ENCODE measurements around the gene FBXL16. TPM values are rescaled to one million over a fixed set of nuclear protein-coding genes. Genes with fewer than 3 reads are reported as not detected.

Gene FBXL16
- total RNA-seq, 1 experiment from 2014 or later, result 22.2 TPM

- CTCF ChIA-PET, result interaction anchor here (0.5 kb wide), 2 partner anchors 46 to 306 kb away, joined by 3 read pairs; partner anchors contain the start of gene AXIN1
- Histone ChIP-seq H3K36me3 (ENCODE audit: low read depth) (no peaks in the 10 kb centered on the region), H3K4me3 (no peak overlapping the region), H3F3A (ENCODE audit: insufficient read depth, low read depth) (peaks cover 7% of the 10 kb centered on the region), H3K9me3 (ENCODE audit: insufficient read depth, low read depth) (no peaks in the 10 kb centered on the region), H3K4me1 (replicated peaks; ENCODE audit: insufficient read depth) (peaks cover 7% of the 10 kb centered on the region; the same call in 1 of the 2 replicates), H3K9me2 (ENCODE audit: insufficient read depth) (no peaks in the 10 kb centered on the region), H4K20me1 (ENCODE audit: insufficient read depth) (0 out of 2 replicates have a peak, but pooled peaks cover 4% of the 10 kb centered on the region), H3K27ac (no peak overlapping the region), H3K79me2 (ENCODE audit: low read depth) (no peaks in the 10 kb centered on the region), H3K27me3 (ENCODE audit: insufficient read depth, low read depth) (no peaks in the 10 kb centered on the region), H3K4me2 (no peak overlapping the region), H2AFZ (no peak overlapping the region)
- TF ChIP-seq CTCF (conservative IDR thresholded peaks at IDR 0.05) (no peak), EZH2 (IDR thresholded peaks at IDR 0.05; ENCODE audit: low read depth) (no peak)
- BruUV-seq (replicated peaks), result no TSS peak
- no peak for DNase-seq
- POLR2A ChIA-PET (ENCODE audit: unreplicated experiment), result no interaction called here
- intact Hi-C loops (cut with micrococcal nuclease; ENCODE audit: unreplicated experiment), result no loop called here
Measured at GRCh38 chr16:658679-659571, 46.7 kb downstream of the FBXL16 start.

- Histone ChIP-seq H3K27me3 (ENCODE audit: insufficient read depth, low read depth) (no peaks in the 10 kb centered on the region), H4K20me1 (ENCODE audit: insufficient read depth) (0 out of 2 replicates have a peak, but pooled peaks cover 4% of the 10 kb centered on the region), H3K79me2 (ENCODE audit: low read depth) (no peaks in the 10 kb centered on the region), H2AFZ (no peak overlapping the region), H3K4me2 (no peak overlapping the region), H3K4me3 (no peak overlapping the region), H3K27ac (no peak overlapping the region), H3K4me1 (replicated peaks; ENCODE audit: insufficient read depth) (peaks cover 7% of the 10 kb centered on the region; the same call in 1 of the 2 replicates), H3F3A (ENCODE audit: insufficient read depth, low read depth) (peaks cover 7% of the 10 kb centered on the region), H3K9me3 (ENCODE audit: insufficient read depth, low read depth) (no peaks in the 10 kb centered on the region), H3K36me3 (ENCODE audit: low read depth) (no peaks in the 10 kb centered on the region), H3K9me2 (ENCODE audit: insufficient read depth) (no peaks in the 10 kb centered on the region)
- intact Hi-C loops (cut with micrococcal nuclease; ENCODE audit: unreplicated experiment), result no loop called here
- DNase-seq, result no peak
- CTCF ChIA-PET, result no interaction called here
- TF ChIP-seq CTCF (conservative IDR thresholded peaks at IDR 0.05) (no peak), EZH2 (IDR thresholded peaks at IDR 0.05; ENCODE audit: low read depth) (no peak)
- POLR2A ChIA-PET (ENCODE audit: unreplicated experiment), result interaction anchor here (0.6 kb wide), 1 partner anchor 428 kb away, joined by 4 read pairs; no protein-coding TSS in a partner anchor
- BruUV-seq (replicated peaks), result no TSS peak
Measured at GRCh38 chr16:657487-657886, 48.1 kb downstream of the FBXL16 start.

- Histone ChIP-seq H3K4me1 (replicated peaks; ENCODE audit: insufficient read depth) (peaks cover 11% of the 10 kb centered on the region), H3K4me2 (no peak overlapping the region), H3K27ac (no peak overlapping the region), H2AFZ (no peak overlapping the region), H3K9me3 (ENCODE audit: insufficient read depth, low read depth) (no peaks in the 10 kb centered on the region), H3F3A (ENCODE audit: insufficient read depth, low read depth) (no peaks in the 10 kb centered on the region), H3K9me2 (ENCODE audit: insufficient read depth) (no peaks in the 10 kb centered on the region), H3K36me3 (ENCODE audit: low read depth) (no peaks in the 10 kb centered on the region), H3K4me3 (no peak overlapping the region), H4K20me1 (ENCODE audit: insufficient read depth) (no peaks in the 10 kb centered on the region), H3K27me3 (ENCODE audit: insufficient read depth, low read depth) (no peaks in the 10 kb centered on the region), H3K79me2 (ENCODE audit: low read depth) (peaks cover 11% of the 10 kb centered on the region)
- TF ChIP-seq CTCF (conservative IDR thresholded peaks at IDR 0.05) (no peak), EZH2 (IDR thresholded peaks at IDR 0.05; ENCODE audit: low read depth) (no peak)
- ChIA-PET CTCF (no interaction called here), POLR2A (ENCODE audit: unreplicated experiment) (interaction anchor here (0.7 kb wide), 1 partner anchor 13 kb away, joined by 7 read pairs; no protein-coding TSS in a partner anchor)
- no TSS peak for BruUV-seq (replicated peaks)
- intact Hi-C loops (cut with micrococcal nuclease; ENCODE audit: unreplicated experiment), result no loop called here
- DNase-seq, result no peak
Measured at GRCh38 chr16:654034-654433, 51.6 kb downstream of the FBXL16 start.

Data from PC-9 (cell line).